Colonic mucosa (tissue), 4 donors: ENCODE data around the gene SMTNL1. TPM values are rescaled to one million over a fixed set of nuclear protein-coding genes. Genes with fewer than 3 reads are reported as not detected.

ENCODE experiments used
- DNase-seq: peaks from one replicate; pipeline ENCODE4 v3.0.0-alpha.2; 2020
- H3K27ac ChIP-seq: fragments of 200-600 bp; one replicate; pipeline ENCODE4 v1.8.0; 2021
- H3K27me3 ChIP-seq: fragments of 200-600 bp; one replicate; pipeline ENCODE4 v1.8.0; 2021
- H3K36me3 ChIP-seq: fragments of 200-600 bp; one replicate; pipeline ENCODE4 v1.8.0; 2021
- H3K4me1 ChIP-seq: fragments of 200-600 bp; one replicate; pipeline ENCODE4 v1.8.0; 2021; ENCODE audit warnings: mild to moderate bottlenecking
- H3K4me3 ChIP-seq: fragments of 200-600 bp; one replicate; pipeline ENCODE4 v1.8.0; 2021
- H3K9ac ChIP-seq, 2 donors: one replicate each; pipeline ENCODE4 v1.7.0; 2013; ENCODE audit warnings: control low read depth in 2 of 2, low read depth in 2 of 2, low read length in 2 of 2
- H3K9me3 ChIP-seq: fragments of 200-600 bp; one replicate; pipeline ENCODE4 v1.8.0; 2021
- CTCF ChIP-seq: fragments of 200-600 bp; IDR thresholded peaks from one replicate; pipeline ENCODE4 v1.8.0; 2022; ENCODE audit warnings: antibody characterized with exemption, mild to moderate bottlenecking
- intact Hi-C: fragments of 100-400 bp; cut with DNase I; formaldehyde crosslinking; loops from one replicate; pipeline ENCODE4 v1.14.1; 2022
- total RNA-seq, 2 donors: library from RNA; stranded (reverse); fragmentation: NEBNext Ultra II Directional in 1 of 2; extraction: Animal tissue kit (Norgen Biotek cat#: 25700) in 1 of 2; gene quantifications; one replicate each; pipeline ENCODE4 v1.2.1, GENCODE V29; 2021
- donor health status: healthy.
- donor health status: DM: no; HTN: no; CAD: no.
- donor health status: DM: no; HTN: no; CAD: no.

SMTNL1 gene
- total RNA-seq, 2 donors from 2014 or later: not detected

- intact Hi-C loops: no loop called here
- Histone ChIP-seq H3K9me3 (no peaks in the 10 kb centered on the region), H3K27me3 (no peaks in the 10 kb centered on the region), H3K36me3 (no peaks in the 10 kb centered on the region), H3K9ac (peak within 1 kb of the TSS; percentile 15 to 63), H3K4me3 (peak within 1 kb of the TSS; percentile 23), H3K27ac (peak within 1 kb of the TSS; percentile 60), H3K4me1 (no peaks in the 10 kb centered on the region)
- DNase-seq: peak; percentile 48
- no peak for TF ChIP-seq CTCF
Measured at GRCh38 chr11:57597461-57597915, 60.1 kb downstream of the SMTNL1 start, which contains the start of gene SERPING1. Gene SERPING1, plus strand, starts transcription at chr11:57597685. Its CDS starts 586 bp downstream, at chr11:57598271.

GRCh38 chr11:57597916-57598830 is 60.8 kb downstream of the SMTNL1 start:
- Histone ChIP-seq H3K4me1 (no peaks in the 10 kb centered on the region), H3K27me3 (no peaks in the 10 kb centered on the region), H3K9me3 (no peaks in the 10 kb centered on the region), H3K4me3 (peak overlapping the region; percentile 23), H3K9ac (peak overlapping the region; percentile 15 to 63), H3K27ac (peak overlapping the region; percentile 60), H3K36me3 (no peaks in the 10 kb centered on the region)
- intact Hi-C loops: no loop called here
- peak; percentile 60 for DNase-seq
- no peak for TF ChIP-seq CTCF

GRCh38 chr11:57598831-57599155 is 61.4 kb downstream of the SMTNL1 start:
- H3K4me3 ChIP-seq: peak overlapping the region; percentile 23
- no peaks in the 10 kb centered on the region for H3K9me3 ChIP-seq
- no peaks in the 10 kb centered on the region for H3K36me3 ChIP-seq
- intact Hi-C loops: no loop called here
- no peak for TF ChIP-seq CTCF
- DNase-seq: no peak
- H3K9ac ChIP-seq: no peak overlapping the region
- no peak overlapping the region for H3K27ac ChIP-seq
- H3K27me3 ChIP-seq: no peaks in the 10 kb centered on the region
- H3K4me1 ChIP-seq: no peaks in the 10 kb centered on the region

- no peaks in the 10 kb centered on the region for H3K27me3 ChIP-seq
- H3K9me3 ChIP-seq: no peaks in the 10 kb centered on the region
- no peak for DNase-seq
- no peak overlapping the region for H3K9ac ChIP-seq
- H3K4me3 ChIP-seq: no peak overlapping the region
- no peak overlapping the region for H3K27ac ChIP-seq
- intact Hi-C loops: no loop called here
- no peaks in the 10 kb centered on the region for H3K4me1 ChIP-seq
- TF ChIP-seq CTCF: no peak
- H3K36me3 ChIP-seq: no peaks in the 10 kb centered on the region
Measured at GRCh38 chr11:57599381-57599780, 62.0 kb downstream of the SMTNL1 start.

Other genes with a start within 250 kb of the SMTNL1 start
- gene TNKS1BP1, start 212.6 kb upstream of the SMTNL1 start, total RNA-seq: 100 to 1,000 TPM; 113 to 117 TPM
- 100 to 1,000 TPM in 1 of 2 donors, 10 to 100 TPM in 1; 72.7 to 162 TPM for gene SSRP1, start 201.7 kb upstream of the SMTNL1 start, total RNA-seq
- not detected for gene P2RX3, start 199.2 kb upstream of the SMTNL1 start, total RNA-seq
- not detected for gene PRG3, start 156.4 kb upstream of the SMTNL1 start, total RNA-seq
- not detected for gene PRG2, start 146.9 kb upstream of the SMTNL1 start, total RNA-seq
- 10 to 100 TPM; 10.6 to 21.4 TPM for gene SLC43A3, start 110.5 kb upstream of the SMTNL1 start, total RNA-seq
- gene RTN4RL2, start 77.1 kb upstream of the SMTNL1 start, total RNA-seq: under 1 TPM; 0.54 to 0.82 TPM
- gene SLC43A1, start 21.9 kb upstream of the SMTNL1 start, total RNA-seq: 10 to 100 TPM in 1 of 2 donors, 1 to 10 TPM in 1; 8.7 to 19.0 TPM
- 10 to 100 TPM; 54.8 to 67.1 TPM for gene TIMM10, start 6.8 kb upstream of the SMTNL1 start, total RNA-seq
- gene UBE2L6, start 30.1 kb downstream of the SMTNL1 start, total RNA-seq: 10 to 100 TPM; 28.3 to 35.3 TPM
- gene SERPING1, start 60.1 kb downstream of the SMTNL1 start, total RNA-seq: 10 to 100 TPM; 18.7 to 57.5 TPM
- under 1 TPM; 0.44 to 0.98 TPM for gene YPEL4, start 112.3 kb downstream of the SMTNL1 start, total RNA-seq
- gene CLP1, start 120.2 kb downstream of the SMTNL1 start, total RNA-seq: 10 to 100 TPM; 13.5 to 14.9 TPM
- 10 to 100 TPM; 80.2 to 82.1 TPM for gene ZDHHC5, start 130.5 kb downstream of the SMTNL1 start, total RNA-seq
- gene MED19, start 174.6 kb downstream of the SMTNL1 start, total RNA-seq: 10 to 100 TPM; 10.6 to 14.0 TPM
- gene TMX2, start 175.0 kb downstream of the SMTNL1 start, total RNA-seq: 100 to 1,000 TPM in 1 of 2 donors, 10 to 100 TPM in 1; 92.1 to 145 TPM
- gene SELENOH, start 203.9 kb downstream of the SMTNL1 start, total RNA-seq: 100 to 1,000 TPM in 1 of 2 donors, 10 to 100 TPM in 1; 86.9 to 140 TPM
- gene BTBD18, start 214.2 kb downstream of the SMTNL1 start, total RNA-seq: not detected
- gene CTNND1, start 224.2 kb downstream of the SMTNL1 start, total RNA-seq: 100 to 1,000 TPM; 375 to 416 TPM